ENCODE data around the gene UMODL1. TPM values are rescaled to one million over a fixed set of nuclear protein-coding genes. Genes with fewer than 3 reads are reported as not detected.

UMODL1 gene
- total RNA-seq, 1 experiment from 2014 or later = not detected

DNA sequence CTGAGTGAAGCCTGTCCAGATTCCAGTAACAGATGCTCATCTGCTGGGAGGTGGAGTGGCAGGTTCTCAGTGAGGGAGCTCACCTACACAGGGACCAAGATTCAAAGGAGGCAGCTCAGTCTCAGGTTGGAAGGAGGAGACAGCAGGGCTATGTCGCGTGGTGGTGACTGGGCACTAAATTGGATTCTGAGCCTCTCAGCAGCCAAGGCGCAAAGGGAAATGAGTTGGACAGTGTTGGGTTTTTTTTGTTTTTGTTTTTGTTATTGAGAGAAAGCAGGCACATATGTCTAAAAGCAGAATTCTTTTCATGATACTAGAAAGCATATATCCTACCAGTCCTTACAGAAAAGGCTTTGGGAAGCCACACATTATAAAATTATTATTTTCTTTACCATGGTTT is 26.2 kb downstream of the UMODL1 start:
- DNase-seq = peak; percentile 42
- no peaks in the 10 kb centered on the region for H3K27me3 ChIP-seq
- H3K9me3 ChIP-seq = peaks cover 3% of the 10 kb centered on the region; the same call in 1 of the 2 replicates
- no peaks in the 10 kb centered on the region for H3K36me3 ChIP-seq
- H3K4me3 ChIP-seq = no peak overlapping the region

DNA sequence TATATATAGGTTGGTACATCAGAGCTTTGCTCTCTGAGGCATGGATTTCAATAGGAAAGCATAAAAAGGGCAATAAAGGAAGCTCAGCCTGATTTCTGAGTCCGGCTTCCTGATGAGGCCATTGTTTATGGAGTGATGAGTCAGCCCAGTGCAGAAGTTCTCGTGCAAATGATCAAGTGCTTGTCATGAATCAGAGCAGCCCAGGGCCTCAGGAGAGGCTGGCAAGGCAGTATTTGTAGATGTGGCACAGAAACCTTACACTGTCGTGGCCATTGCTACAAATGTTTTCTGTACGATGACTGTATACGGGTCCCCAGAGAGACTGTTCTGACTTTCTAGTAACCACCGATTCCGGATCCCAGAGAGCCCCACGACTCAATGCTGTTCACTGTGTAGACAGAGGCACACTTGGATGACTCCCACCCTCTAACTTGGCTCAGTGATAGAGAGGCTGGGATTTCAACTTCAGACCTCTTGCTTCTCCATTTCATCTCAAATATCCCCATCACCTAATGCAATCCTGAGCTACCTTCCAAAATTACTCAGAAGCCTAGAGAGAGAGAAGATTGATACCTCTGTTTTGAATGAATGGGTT is 26.8 kb downstream of the UMODL1 start:
- Histone ChIP-seq H3K9me3 (peaks cover 3% of the 10 kb centered on the region; the same call in 1 of the 2 replicates), H3K27me3 (no peaks in the 10 kb centered on the region), H3K4me3 (no peak overlapping the region), H3K36me3 (no peaks in the 10 kb centered on the region)
- peak; percentile 95 for DNase-seq

DNA sequence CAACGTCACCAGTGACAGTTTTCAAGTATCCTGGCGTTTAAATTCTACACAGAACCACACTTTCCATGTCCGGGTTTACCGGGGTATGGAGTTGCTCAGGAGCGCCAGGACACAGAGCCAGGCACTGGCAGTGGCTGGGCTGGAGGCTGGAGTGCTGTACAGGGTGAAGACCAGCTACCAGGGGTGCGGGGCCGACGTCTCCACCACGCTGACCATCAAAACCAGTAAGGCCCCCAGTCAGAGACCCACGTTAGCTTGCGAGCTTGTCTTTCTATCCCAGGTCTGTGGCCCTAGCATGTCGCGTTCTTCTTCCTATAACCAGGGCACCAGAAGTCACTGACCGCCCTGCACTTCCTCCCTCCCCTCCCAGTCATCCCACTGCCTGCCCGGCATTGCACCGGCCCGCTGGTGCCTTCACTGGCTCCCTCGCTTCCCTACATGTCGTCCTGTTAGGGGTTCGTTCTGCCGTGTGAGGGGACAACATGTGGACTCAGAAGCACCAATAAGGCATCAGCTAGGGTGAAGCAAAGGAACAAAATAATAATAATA is 27.9 kb downstream of the UMODL1 start:
- H3K27me3 ChIP-seq = no peaks in the 10 kb centered on the region
- DNase-seq = no peak
- H3K36me3 ChIP-seq = no peaks in the 10 kb centered on the region
- H3K4me3 ChIP-seq = no peak overlapping the region
- H3K9me3 ChIP-seq = peaks cover 3% of the 10 kb centered on the region; the same call in 1 of the 2 replicates

DNA sequence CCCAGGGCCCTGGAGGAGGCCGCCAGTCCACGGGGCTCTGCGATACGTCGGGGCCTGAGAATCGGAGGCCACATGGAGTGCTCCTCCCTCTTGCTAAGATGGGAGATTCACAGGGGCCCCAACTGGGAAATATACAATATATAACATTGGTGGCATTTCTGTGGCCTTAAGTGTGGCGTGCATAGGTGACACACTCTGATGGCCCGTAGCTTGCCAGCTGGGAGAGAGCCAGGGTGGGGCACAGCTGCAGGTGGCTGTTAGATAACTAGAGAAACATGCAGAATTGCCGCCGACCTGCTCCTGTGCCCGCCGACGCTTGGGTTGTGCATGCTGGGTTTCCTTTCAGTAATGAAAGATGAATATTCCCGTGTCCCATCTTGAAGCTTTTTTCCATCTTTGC is 30.1 kb downstream of the UMODL1 start:
- Histone ChIP-seq H3K9me3 (no peaks in the 10 kb centered on the region), H3K27me3 (no peaks in the 10 kb centered on the region), H3K4me3 (no peak overlapping the region), H3K36me3 (no peaks in the 10 kb centered on the region)
- DNase-seq = no peak

DNA sequence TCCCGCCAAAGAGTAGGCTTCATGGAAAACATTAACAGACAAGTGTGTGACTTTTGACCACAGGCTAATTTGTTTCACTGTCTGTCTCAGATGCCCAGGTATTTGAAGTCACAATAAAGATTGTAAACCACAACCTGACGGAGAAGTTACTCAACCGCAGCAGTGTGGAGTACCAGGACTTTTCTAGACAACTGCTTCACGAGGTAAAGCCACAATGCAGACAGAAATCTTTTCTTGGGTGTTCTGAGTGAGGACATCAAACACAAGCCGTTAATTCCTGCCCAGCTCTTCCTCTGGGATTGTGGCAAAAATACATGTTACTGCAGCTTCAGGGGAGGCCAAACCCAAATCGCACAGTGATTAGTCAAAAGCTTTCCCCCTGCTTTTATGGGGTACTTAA is 31.0 kb downstream of the UMODL1 start:
- Histone ChIP-seq H3K36me3 (no peaks in the 10 kb centered on the region), H3K4me3 (no peak overlapping the region), H3K27me3 (no peaks in the 10 kb centered on the region), H3K9me3 (no peaks in the 10 kb centered on the region)
- no peak for DNase-seq

DNA sequence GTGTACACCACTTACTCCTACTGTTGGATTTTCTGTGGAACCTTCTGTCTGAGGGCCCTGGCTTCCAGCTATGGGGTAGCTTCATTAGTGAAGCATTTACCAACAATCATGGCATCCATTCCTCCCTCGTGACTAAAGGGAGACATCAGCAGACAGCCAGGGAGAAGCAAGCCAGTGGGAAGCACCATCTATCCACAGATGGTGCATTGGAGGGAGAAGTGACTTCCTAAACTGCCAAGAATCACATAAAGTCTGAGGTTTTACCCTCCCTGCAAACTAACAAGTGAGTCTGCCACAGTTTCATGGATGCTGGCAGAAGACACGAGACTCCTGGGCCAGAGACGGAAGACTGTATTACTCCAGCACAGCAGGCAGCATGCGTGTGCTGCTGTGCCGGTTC is 31.4 kb downstream of the UMODL1 start:
- Histone ChIP-seq H3K36me3 (no peaks in the 10 kb centered on the region), H3K9me3 (no peaks in the 10 kb centered on the region), H3K4me3 (no peak overlapping the region), H3K27me3 (no peaks in the 10 kb centered on the region)
- DNase-seq = peak; percentile 53

DNA sequence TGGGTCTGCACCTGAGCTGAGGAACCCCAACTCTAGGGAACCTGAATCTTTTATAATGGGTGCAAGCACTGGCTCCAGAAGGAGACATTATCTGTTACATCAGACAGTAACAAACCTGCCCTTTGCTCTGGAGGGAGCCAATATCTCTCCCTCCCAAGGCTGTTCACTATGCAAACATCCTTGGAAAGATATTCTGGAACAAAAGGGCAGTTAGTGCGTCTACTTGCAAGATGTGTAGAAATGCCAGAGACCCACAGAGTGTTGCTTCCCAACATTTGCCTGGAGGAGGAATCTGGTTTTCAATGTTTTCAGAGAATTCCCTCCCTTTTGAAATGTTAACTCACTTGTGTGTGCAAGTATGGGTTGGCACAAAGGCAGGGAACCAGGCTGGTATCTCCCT is 31.9 kb downstream of the UMODL1 start:
- no peak for DNase-seq
- H3K9me3 ChIP-seq = no peaks in the 10 kb centered on the region
- no peaks in the 10 kb centered on the region for H3K36me3 ChIP-seq
- H3K4me3 ChIP-seq = no peak overlapping the region
- no peaks in the 10 kb centered on the region for H3K27me3 ChIP-seq

DNA sequence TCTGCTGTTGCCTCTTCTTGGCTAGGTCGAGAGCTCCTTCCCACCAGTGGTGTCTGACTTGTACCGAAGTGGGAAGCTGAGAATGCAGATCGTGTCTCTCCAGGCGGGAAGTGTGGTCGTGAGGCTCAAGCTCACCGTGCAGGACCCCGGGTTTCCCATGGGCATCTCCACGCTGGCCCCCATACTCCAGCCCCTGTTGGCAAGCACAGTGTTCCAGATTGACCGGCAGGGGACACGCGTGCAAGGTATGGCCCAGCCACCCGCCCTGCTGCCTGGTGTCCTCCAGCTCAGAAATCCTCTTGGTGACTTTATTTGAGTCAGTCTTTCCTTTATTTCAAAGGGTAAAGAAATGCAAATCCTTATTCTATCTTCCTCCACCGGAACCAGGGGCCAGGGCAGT is 32.7 kb downstream of the UMODL1 start:
- DNase-seq = no peak
- Histone ChIP-seq H3K36me3 (no peaks in the 10 kb centered on the region), H3K4me3 (no peak overlapping the region), H3K27me3 (no peaks in the 10 kb centered on the region), H3K9me3 (no peaks in the 10 kb centered on the region)

DNA sequence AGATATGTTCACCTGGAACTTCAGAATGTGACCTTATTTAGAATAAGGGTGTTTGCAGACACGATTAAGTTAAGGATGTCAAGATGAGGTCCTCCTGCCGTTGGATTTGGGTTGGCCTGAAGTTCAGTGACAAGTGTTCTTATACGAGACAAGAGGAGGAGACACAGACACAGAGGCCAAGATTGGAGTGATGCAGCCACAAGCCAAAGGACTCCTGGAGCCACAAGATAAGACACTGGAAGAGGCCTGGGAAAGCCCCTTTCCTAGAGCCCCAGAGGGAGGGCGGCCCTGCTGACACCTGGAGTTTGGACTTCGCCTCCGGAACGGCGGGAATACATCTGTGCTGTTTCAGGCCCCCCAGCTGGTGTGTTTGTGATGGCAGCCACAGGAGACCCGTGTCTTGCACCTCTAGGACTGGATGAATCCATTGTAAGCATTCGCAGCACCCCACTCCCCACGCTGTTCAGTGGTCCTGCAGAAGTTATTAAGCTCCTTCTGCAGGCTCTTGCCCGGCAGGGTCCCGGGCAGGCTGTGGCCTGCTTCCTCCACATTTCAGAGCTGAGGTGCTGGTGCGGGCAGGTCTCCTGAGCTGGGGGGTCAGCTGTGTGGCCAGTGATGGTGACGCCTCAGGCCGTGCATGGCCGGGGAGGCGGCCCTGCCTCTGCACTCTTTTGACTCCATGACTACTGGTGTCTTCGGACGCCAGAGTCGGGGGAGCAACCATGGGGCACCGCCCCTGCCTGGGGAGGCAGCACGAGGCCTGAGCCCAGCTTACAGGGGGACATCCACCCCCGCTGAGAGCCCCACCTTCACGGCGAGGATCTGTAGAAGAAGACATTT is 34.6 kb downstream of the UMODL1 start:
- H3K4me3 ChIP-seq = no peak overlapping the region

DNA sequence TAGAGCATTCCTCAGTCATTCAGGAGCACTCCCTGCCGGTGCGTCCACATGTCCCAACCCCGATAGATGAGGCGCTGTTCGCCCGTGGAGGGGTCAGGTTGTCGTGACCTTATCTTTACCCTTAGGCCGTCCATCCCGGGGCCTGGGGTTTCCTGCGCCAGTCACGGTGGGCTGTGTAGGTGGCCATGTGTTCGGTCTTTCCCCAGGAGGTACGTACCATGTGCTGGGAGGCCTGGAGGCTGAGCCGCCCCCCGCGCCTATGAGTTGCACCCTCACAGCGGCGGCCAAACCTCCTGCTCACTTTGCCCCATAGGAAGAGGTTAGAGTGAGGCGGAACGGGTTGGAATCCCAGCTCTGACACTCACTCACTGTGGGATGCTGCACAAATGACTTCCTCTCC is 35.3 kb downstream of the UMODL1 start:
- H3K9me3 ChIP-seq = no peaks in the 10 kb centered on the region
- DNase-seq = no peak
- no peaks in the 10 kb centered on the region for H3K27me3 ChIP-seq
- H3K4me3 ChIP-seq = no peak overlapping the region
- no peaks in the 10 kb centered on the region for H3K36me3 ChIP-seq

More for the DNA sequence above, 34.6 kb downstream of the UMODL1 start:
- no peaks in the 10 kb centered on the region for H3K36me3 ChIP-seq
- DNase-seq = no peak
- H3K9me3 ChIP-seq = no peaks in the 10 kb centered on the region
- H3K27me3 ChIP-seq = no peaks in the 10 kb centered on the region

DNA sequence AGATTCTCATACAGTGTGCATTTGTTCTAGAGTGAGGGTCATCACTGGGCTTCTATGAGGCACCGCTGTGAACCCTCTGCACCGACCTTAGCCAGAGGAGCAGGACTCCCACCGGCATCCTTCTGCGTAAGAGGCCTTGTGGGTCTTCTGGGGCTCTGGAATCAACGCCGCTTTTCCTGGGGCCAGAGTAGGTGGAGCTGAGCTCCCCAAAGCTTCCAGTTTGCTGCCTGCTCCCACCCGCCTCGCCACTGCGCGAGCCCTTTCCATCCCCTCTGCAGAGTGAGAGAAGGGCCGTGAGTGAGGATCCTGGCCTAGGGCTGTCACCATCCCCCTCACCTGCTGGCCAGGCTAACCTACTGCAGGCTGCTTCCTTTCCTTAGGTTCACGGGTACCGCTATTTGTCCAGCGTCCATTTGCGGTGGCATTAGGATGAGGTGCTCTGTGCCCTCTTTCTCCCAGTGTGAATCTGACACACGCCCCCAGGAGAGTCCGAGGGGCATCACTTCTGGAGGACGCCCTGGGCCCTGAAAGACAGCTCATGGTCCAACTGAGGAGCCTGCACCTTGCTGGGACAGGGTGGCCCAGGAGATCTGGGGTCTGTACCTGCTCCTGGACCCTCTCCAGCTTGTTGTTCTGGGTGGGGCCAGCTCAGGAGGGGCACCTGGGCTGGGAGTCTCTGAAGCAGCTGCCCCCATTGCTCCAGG is 36.2 kb downstream of the UMODL1 start:
- DNase-seq = no peak
- Histone ChIP-seq H3K4me3 (no peak overlapping the region), H3K36me3 (no peaks in the 10 kb centered on the region), H3K9me3 (no peaks in the 10 kb centered on the region), H3K27me3 (no peaks in the 10 kb centered on the region)

DNA sequence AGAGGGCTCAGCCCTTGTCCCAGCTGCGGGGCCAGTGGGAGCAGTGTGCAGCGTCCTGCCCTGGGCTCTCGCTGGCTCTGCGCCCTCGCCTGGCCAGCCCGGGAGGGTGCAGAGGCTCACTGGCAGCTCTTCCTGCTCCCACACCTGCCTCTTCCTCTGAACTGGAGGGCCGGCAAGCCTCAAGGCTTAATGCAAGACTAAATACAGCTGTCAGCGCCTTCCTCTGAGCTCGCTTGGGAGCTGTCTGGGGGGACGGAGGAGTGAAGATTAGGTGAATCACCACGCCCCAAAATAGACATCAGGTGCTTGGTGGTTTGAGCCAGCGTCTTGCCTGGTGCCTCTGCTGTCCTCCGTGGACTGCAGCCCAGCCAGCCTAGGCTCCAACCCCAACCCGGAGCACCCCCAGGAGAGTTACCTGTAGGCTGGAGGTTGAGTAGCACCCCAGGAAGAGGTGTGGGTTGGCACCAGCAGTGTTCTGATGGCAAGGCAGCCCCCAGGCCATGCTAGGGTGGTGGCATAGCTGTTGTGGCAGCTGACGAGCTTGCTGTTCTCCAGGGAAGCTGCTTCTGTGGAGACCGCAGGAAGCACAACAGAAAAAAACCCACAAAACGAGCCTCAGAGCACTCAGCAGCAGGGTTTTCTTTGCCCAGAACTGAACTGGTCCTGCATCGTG is 36.9 kb downstream of the UMODL1 start:
- no peaks in the 10 kb centered on the region for H3K36me3 ChIP-seq
- no peaks in the 10 kb centered on the region for H3K27me3 ChIP-seq
- H3K4me3 ChIP-seq = no peak overlapping the region
- peak; percentile 58 for DNase-seq
- no peaks in the 10 kb centered on the region for H3K9me3 ChIP-seq

DNA sequence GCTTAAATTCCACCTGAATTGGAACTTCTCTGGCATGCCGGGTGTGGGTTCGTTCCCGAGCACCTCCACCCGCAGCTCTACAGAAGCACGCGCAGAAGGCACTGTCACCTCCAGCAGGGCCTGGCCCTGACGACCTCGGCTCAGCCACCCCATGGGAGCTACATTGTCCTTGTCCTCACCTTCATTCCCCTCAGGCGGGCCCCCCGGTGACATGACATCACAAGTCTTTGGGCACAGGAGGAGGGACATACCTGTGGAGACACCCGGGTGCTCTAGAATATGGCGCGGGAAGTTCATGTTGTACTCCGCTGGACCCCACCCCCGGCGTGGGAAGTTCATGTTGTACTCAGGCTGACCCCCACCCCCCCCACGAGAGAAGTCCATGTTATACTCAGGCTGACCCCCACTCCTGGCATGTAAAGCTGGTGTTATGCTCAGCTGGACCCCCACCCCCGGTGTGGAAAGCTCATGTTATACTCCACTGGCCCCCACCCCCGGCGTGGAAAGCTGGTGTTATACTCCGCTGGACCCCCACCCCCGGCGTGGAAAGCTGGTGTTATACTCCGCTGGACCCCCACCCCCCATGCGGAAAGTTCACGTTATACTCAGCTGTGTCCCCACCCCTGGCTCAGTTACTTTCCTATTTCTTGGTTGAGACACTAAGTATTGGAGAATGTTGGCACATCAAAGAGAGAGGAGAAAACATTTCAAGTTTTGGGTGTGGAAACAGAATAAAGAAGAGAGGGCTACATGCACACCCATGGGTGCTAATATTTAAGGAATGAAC is 37.6 kb downstream of the UMODL1 start:
- no peak overlapping the region for H3K4me3 ChIP-seq
- H3K9me3 ChIP-seq = no peaks in the 10 kb centered on the region
- H3K36me3 ChIP-seq = no peaks in the 10 kb centered on the region
- H3K27me3 ChIP-seq = no peaks in the 10 kb centered on the region
- DNase-seq = no peak

DNA sequence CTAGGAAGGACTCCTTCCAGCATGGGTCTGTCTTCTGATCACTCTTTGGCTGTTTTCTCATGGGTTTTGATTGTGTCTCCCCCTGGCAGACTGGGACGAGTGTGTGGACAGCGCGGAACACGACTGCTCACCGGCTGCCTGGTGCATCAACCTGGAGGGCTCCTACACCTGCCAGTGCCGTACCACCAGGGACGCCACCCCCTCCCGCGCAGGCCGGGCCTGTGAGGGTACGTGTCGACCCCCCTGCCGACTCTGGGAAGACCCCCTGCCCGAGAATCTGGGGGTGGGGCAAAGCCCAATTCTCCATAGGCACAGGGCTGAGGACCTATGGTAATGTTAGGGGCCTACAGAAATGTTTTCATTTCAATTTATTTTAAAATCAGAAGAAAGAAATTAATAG is 38.4 kb downstream of the UMODL1 start:
- H3K36me3 ChIP-seq = no peaks in the 10 kb centered on the region
- H3K27me3 ChIP-seq = no peaks in the 10 kb centered on the region
- no peak overlapping the region for H3K4me3 ChIP-seq
- no peaks in the 10 kb centered on the region for H3K9me3 ChIP-seq
- DNase-seq = no peak

DNA sequence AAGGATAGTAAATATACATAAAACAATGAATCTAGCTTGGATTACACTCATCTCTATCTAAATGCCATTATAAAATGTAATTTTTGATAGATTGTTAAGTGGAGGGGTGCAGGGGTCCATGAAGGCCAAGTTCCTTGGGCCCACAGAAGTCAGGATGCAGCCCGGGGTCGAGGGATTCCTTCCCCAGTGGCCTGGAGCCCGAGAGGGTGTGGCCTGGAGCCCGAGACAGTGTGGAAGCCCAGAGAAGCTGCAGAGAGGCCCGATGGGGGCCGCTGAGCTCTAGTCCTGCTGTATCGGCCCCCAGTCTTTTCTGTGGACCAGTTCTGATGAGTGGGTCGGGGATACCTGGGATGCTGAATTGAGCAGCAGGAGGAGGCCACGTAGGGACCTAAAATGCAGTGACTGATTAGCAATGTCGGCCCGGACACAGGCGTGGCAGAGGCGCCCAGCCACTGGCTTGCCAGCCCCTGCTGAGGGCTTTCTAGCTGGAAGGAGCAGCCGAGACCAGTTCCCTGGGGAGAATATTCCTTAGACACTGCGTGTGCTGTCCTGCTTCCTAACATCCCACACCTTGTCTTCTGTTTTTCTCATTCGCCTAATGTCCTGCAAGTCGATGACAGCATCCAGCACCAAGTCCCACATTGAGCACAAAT is 38.9 kb downstream of the UMODL1 start:
- Histone ChIP-seq H3K36me3 (no peaks in the 10 kb centered on the region), H3K27me3 (no peaks in the 10 kb centered on the region), H3K4me3 (no peak overlapping the region), H3K9me3 (no peaks in the 10 kb centered on the region)
- no peak for DNase-seq

Data from MG63 (cell line).